Activated T-helper 1 cell treated with anti-CD3 and anti-CD28 coated beads, Interleukin-12 subunit alpha, Interleukin-12 subunit beta, Interleukin-2, Interleukin-4 antibody, amounts not matched to agents 30 ng/mL and 10 ng/mL and 1 ng/mL, durations not matched to agents 14 hours and 24 hours and 36 hours (primary cell): Measurements from ENCODE around the gene MYO3B. TPM values are rescaled to one million over a fixed set of nuclear protein-coding genes. Genes with fewer than 3 reads are reported as not detected.

Experiments used
- DNase-seq: peaks from one replicate; pipeline ENCODE4 v3.0.0; 2021; ENCODE audit warnings: low spot score
- H3K27ac Mint-ChIP-seq: one replicate; pipeline ENCODE4 v1.8.0; 2021; ENCODE audit warnings: mild to moderate bottlenecking, mixed read lengths
- H3K27me3 Mint-ChIP-seq: one replicate; pipeline ENCODE4 v1.8.0; 2022; ENCODE audit warnings: mild to moderate bottlenecking, moderate library complexity, mixed read lengths; ENCODE audit not compliant: insufficient read depth
- H3K36me3 Mint-ChIP-seq: one replicate; pipeline ENCODE4 v1.8.0; 2021; ENCODE audit warnings: low read depth, mixed read lengths
- H3K4me1 Mint-ChIP-seq: one replicate; pipeline ENCODE4 v1.8.0; 2021; ENCODE audit warnings: low read depth, mixed read lengths
- H3K4me3 Mint-ChIP-seq: one replicate; pipeline ENCODE4 v1.8.0; 2021; ENCODE audit warnings: mild to moderate bottlenecking, moderate library complexity, mixed read lengths
- H3K9me3 Mint-ChIP-seq: one replicate; pipeline ENCODE4 v1.8.0; 2021; ENCODE audit warnings: mixed read lengths
- intact Hi-C: fragments of 100-400 bp; cut with micrococcal nuclease; formaldehyde crosslinking; loops from one replicate; pipeline ENCODE4 v1.15.1; 2024
- total RNA-seq: library from RNA; stranded (reverse); gene quantifications from 2 replicates; pipeline ENCODE4 v1.2.3, GENCODE V29; 2022

MYO3B gene
- total RNA-seq, 1 donor from 2014 or later = 0.57 TPM

DNA sequence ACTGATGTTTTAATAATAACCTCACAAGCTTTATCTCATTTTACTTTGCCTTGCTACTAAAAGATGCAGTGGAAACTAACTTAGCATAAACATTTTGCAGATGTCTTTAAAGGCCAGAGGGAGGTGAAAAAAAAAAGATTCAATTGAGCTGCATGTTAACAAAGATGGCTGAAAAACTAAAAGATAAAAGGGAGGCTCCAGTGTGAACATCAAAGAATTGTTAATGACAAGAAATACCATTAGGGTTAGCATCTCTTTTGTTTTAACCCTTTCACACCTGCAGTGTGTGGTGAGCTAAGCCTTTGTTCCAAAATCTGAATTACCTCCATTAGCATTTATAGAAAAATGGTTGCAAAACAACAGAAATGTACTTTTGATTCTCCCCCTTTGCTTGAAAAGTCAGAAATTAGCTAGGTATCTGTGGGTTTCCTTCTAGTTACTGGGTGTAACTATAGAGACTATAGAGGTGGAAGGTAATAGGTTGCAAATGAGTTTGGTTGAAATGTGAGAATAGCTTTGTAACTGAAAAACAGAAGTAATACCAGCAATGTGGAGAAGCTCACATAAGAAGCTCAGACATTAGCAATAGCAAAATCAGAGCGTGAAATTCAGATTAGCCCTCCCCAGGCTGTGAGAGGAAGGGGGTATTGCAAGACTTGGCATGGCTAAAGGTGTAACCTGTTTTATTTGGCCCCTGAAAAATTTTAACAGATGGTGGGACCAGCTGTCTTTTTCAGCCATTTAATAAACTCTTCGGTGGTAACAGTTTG, 502.4 kb downstream of the MYO3B start:
- Mint-ChIP-seq H3K4me3 (no peak overlapping the region), H3K27ac (no peak overlapping the region), H3K4me1 (no peaks in the 10 kb centered on the region), H3K9me3 (no peaks in the 10 kb centered on the region), H3K36me3 (no peaks in the 10 kb centered on the region), H3K27me3 (peaks cover 6% of the 10 kb centered on the region)
- DNase-seq = no peak
- intact Hi-C loops = no loop called here

DNA sequence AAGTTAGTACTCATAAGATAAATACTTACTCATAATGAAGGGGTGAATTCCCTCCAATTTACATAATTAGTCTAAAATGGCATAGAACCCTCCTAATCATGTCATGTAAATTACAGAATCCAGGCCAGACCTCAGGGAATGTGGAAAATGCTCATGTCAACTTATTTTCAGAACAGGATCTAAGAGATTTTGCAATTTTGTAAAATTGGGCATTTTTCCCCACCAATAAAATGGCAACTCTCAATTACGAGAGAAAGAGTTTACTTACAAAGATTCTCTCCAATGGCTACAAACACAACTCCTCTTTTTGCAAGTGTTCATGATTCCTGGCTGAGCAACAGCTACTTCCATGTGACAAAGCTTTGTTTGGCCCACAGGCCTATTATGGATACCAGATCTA, 503.4 kb downstream of the MYO3B start:
- Mint-ChIP-seq H3K4me3 (no peak overlapping the region), H3K9me3 (no peaks in the 10 kb centered on the region)
- intact Hi-C loops = no loop called here

DNA sequence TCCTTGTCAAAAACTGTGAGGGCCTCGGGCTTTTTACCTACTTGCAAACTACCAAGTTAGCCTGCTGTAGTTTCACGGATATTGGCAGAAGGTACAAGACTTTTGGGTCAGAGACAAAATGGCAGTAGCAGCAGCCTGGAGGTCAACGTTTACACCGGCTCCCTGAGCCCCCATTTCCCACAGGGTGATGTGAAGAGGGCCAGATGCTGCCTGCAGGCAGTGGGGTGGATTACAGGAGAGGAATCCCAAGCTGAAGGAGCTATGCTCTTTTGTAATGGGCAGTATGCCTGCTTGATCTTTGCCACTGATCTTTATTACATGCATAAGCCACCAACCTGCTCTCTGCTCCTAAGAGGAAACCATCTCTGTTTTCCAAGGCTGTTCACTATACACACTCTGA, 507.6 kb downstream of the MYO3B start:
- H3K27me3 Mint-ChIP-seq = peaks cover 14% of the 10 kb centered on the region
- no peak overlapping the region for H3K4me3 Mint-ChIP-seq
- intact Hi-C loops = no loop called here
- DNase-seq = no peak
- H3K36me3 Mint-ChIP-seq = no peaks in the 10 kb centered on the region
- H3K27ac Mint-ChIP-seq = no peak overlapping the region
- no peaks in the 10 kb centered on the region for H3K4me1 Mint-ChIP-seq
- H3K9me3 Mint-ChIP-seq = no peaks in the 10 kb centered on the region

More for the DNA sequence above, 503.4 kb downstream of the MYO3B start:
- H3K27me3 Mint-ChIP-seq = peaks cover 12% of the 10 kb centered on the region
- H3K36me3 Mint-ChIP-seq = no peaks in the 10 kb centered on the region
- no peak for DNase-seq
- no peaks in the 10 kb centered on the region for H3K4me1 Mint-ChIP-seq
- no peak overlapping the region for H3K27ac Mint-ChIP-seq

DNA sequence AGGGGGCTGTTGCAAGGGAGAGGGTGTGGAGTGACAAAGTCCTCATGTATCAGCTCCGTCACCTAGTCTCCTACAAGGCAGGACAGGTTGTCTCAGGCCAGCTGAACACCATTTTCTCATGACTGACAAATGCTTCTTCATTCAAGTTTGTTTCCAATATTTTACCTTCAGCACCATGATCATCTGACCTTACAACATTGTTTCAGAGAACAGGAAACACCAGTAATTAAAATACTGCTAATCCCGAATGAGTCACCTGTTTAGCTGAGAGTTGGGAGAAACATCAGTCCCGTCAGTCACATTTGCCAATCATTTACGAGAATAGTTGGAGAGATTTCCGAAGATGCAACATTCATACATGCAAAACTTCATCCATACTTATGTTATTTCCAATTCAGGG, 511.5 kb downstream of the MYO3B start:
- Mint-ChIP-seq H3K27ac (no peak overlapping the region), H3K36me3 (no peaks in the 10 kb centered on the region), H3K4me3 (no peak overlapping the region), H3K27me3 (peaks cover 11% of the 10 kb centered on the region), H3K9me3 (no peaks in the 10 kb centered on the region), H3K4me1 (no peaks in the 10 kb centered on the region)
- no peak for DNase-seq
- intact Hi-C loops = no loop called here

DNA sequence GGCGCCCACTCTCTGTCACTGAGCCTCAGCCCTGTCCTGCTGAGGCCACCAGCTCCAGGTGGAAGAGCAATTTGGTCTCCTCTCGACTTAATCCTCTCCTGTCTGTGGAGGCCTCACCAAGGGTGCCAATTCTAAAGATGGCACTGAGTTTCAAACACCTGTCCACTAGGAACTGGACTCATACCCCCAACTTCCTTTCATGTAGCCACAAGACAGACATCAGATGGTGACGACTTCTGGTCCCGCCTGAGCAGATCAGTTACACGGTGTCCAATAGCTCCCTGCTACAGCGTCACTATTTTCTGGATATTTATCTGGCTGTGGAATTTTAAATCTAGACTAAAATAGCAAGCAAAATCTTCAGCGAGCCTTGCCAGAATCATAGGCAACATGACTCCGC, 512.7 kb downstream of the MYO3B start:
- no peak overlapping the region for H3K27ac Mint-ChIP-seq
- DNase-seq = no peak
- peaks cover 6% of the 10 kb centered on the region for H3K27me3 Mint-ChIP-seq
- no peaks in the 10 kb centered on the region for H3K4me1 Mint-ChIP-seq
- H3K9me3 Mint-ChIP-seq = no peaks in the 10 kb centered on the region
- no peak overlapping the region for H3K4me3 Mint-ChIP-seq
- intact Hi-C loops = no loop called here
- H3K36me3 Mint-ChIP-seq = no peaks in the 10 kb centered on the region

DNA sequence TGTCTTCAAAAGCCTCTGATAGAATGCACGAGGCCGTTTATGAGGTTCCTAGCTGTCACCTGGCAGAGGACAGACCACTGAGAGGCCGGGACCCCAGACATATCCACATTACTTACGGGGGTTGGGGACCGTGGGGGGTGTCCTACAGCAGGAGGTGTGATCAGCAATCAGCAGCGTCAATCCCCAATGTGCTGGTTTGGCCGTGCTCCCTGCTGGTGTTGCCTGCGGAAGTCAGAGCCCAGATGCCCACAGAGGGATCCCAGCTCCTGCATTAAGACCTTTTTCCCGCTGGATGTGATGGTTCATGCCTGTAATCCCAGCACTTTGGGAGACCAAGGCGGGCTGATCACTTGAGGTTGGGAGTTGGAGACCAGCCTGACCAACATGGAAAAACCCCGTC, 516.4 kb downstream of the MYO3B start:
- no peaks in the 10 kb centered on the region for H3K36me3 Mint-ChIP-seq
- no peak overlapping the region for H3K27ac Mint-ChIP-seq
- intact Hi-C loops = no loop called here
- no peak overlapping the region for H3K4me3 Mint-ChIP-seq
- DNase-seq = no peak
- no peaks in the 10 kb centered on the region for H3K9me3 Mint-ChIP-seq
- no peaks in the 10 kb centered on the region for H3K4me1 Mint-ChIP-seq
- H3K27me3 Mint-ChIP-seq = no peaks in the 10 kb centered on the region

DNA sequence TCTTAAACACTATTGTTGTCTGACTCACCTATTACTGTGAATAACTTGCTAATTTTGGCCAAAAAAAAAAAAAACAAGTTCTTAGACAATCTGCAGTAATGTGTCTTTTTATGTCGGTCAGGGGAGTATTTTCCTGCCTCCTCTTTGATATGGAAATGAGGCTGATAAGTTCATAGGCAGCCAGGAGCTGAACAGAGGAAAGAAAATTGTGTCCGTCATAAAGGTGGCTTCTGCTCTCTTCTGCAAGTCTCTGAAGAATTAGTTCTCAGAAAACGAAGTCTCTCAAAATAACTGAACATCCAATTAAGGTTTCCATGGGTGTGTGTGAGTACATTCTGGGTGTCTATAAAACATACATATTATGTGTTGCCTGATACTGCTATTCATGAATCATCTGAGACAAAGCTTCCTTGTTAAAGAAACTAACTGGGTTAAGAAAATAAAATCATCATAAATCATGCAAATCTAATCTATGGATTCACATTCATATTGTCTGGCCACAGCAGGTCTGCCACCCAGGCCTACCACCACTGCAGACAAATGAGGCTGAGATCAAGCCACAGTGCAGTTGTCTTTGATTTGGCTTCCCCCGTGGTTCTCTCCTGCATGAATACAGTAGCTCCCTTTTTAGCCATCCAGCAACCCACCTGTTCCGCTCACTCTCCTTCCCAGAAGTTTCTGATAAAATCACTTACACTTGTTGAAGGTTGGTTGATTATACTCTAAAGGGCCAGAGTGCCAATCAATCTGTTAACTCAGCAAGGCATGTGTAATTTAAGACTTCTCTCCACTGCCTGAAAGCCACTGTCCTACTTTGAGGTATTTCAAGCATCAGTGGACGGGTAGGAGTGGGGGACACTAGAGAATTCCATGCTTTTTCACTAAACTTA, 517.8 kb downstream of the MYO3B start:
- intact Hi-C loops = no loop called here
- Mint-ChIP-seq H3K27ac (no peak overlapping the region), H3K9me3 (no peaks in the 10 kb centered on the region)

DNA sequence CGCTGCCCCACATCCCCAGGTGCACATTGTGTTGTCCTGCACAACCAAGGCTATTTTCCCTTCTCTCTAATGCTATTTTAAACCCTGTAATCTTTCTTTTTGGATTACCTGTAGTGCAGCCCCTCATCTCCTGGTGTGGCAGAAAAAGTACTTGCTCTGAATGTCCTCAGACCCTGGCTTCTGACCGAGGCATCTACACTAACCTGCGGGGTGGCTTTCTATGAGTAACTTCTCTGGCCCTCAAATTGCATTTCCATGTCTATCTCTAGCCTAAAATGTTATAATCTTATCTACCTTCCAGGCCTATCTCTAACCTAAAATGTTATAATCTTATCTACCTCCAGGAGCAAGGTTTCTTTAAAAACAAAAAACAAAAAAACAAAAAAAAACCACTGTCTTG, 519.0 kb downstream of the MYO3B start:
- intact Hi-C loops = no loop called here
- H3K27ac Mint-ChIP-seq = no peak overlapping the region
- no peaks in the 10 kb centered on the region for H3K4me1 Mint-ChIP-seq
- H3K36me3 Mint-ChIP-seq = no peaks in the 10 kb centered on the region
- H3K27me3 Mint-ChIP-seq = peaks cover 3% of the 10 kb centered on the region
- no peaks in the 10 kb centered on the region for H3K9me3 Mint-ChIP-seq
- no peak for DNase-seq
- H3K4me3 Mint-ChIP-seq = no peak overlapping the region

More for the DNA sequence above, 517.8 kb downstream of the MYO3B start:
- no peak overlapping the region for H3K4me3 Mint-ChIP-seq
- no peaks in the 10 kb centered on the region for H3K4me1 Mint-ChIP-seq
- DNase-seq = no peak
- H3K27me3 Mint-ChIP-seq = no peaks in the 10 kb centered on the region
- no peaks in the 10 kb centered on the region for H3K36me3 Mint-ChIP-seq

DNA sequence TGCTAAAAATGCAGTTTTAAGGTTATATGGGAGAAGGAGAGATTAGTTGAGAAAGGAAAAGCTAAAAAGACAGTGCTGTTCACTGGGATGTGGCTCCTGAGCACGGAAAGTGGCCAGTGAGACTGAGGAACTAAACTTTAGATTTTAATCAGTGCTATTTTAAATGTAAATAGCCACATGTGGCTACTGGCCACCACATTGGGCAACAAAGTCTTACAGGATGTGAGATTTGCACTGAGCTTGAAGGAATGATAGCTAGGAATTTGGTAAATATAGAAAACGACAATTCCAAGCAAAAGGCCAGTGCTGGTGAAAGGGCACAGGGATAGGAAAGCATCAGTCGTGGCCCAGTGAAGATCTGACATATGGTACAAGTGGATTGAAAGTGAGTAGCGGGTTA, 523.1 kb downstream of the MYO3B start:
- no peak for DNase-seq
- peaks cover 16% of the 10 kb centered on the region for H3K27me3 Mint-ChIP-seq
- no peak overlapping the region for H3K4me3 Mint-ChIP-seq
- no peaks in the 10 kb centered on the region for H3K4me1 Mint-ChIP-seq
- intact Hi-C loops = no loop called here
- no peaks in the 10 kb centered on the region for H3K9me3 Mint-ChIP-seq
- H3K36me3 Mint-ChIP-seq = no peaks in the 10 kb centered on the region
- H3K27ac Mint-ChIP-seq = no peak overlapping the region

DNA sequence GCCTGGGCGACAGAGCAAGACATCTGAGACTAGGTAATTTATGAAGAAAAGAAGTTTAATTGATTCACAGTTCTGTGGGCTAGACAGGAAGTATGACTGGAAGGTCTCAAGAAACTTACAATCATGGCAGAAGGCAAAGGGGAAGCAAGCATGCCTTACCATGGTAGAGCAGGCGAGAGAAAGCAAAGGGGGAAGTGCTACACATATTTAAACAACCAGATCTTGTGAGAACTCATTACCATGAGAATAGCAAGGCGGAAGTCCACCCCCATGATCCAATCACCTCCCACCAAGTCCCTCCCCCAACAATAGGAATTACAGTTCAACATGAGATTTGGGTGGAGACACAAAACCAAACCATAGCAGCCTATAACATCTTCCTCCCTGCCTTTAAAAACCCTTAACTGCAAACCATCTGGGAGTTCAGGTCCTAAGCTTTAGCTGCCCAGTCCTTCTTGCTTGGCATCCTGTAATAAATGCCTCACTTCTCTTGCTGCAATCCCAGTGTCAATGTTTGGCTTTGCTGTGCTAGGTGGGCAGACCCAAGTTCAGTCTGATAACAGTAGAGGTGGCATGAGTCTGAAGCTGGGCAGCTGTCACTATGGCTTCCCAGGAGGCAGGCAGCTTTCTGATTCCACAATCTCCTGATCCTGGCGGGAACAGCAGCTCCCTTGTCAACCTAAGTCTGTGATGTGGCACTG, 526.0 kb downstream of the MYO3B start:
- intact Hi-C loops = no loop called here
- no peak for DNase-seq
- Mint-ChIP-seq H3K4me1 (no peaks in the 10 kb centered on the region), H3K27ac (no peak overlapping the region), H3K36me3 (no peaks in the 10 kb centered on the region), H3K27me3 (peaks cover 35% of the 10 kb centered on the region), H3K9me3 (no peaks in the 10 kb centered on the region), H3K4me3 (no peak overlapping the region)
